ENCODE results near the gene OR2A7.
"Not testable (repeated sequence)": the region's sequence is repeated elsewhere in the genome, so short reads cannot be mapped to it uniquely, and the experiment has no call there.

OR2A7 gene

GRCh38 chr7:144231027-144231426 is 33.6 kb downstream of the OR2A7 start:
- not testable (repeated sequence) for H3K79me1 ChIP-seq (ENCODE audit: low read depth, low read length); H2AK5ac ChIP-seq (ENCODE audit: low read depth, low read length); H3K14ac ChIP-seq (ENCODE audit: low read length); H3K18ac ChIP-seq (ENCODE audit: low read length); H3K36me3 ChIP-seq (replicated peaks in 1 of 2; ENCODE audit: control insufficient read depth in 2 of 2, insufficient read depth in 2 of 2, low read length in 2 of 2); H2BK12ac ChIP-seq (ENCODE audit: low read length); H3K4me1 ChIP-seq (ENCODE audit: control insufficient read depth in 2 of 2, insufficient read depth in 1 of 2, low read depth in 1 of 2, low read length in 2 of 2); H2AFZ ChIP-seq (ENCODE audit: low read length); H3K23ac ChIP-seq (ENCODE audit: low read depth, low read length, poor library complexity); H4K91ac ChIP-seq (ENCODE audit: low read depth, low read length, poor library complexity); H4K8ac ChIP-seq (ENCODE audit: low read depth, low read length); H3K27ac ChIP-seq (replicated peaks; ENCODE audit: low read length); H2BK120ac ChIP-seq (ENCODE audit: low read depth, low read length); H3K9ac ChIP-seq (ENCODE audit: low read depth, low read length, poor library complexity); H3K4me2 ChIP-seq (ENCODE audit: insufficient read depth, low read length, poor library complexity, severe bottlenecking); H2BK15ac ChIP-seq (ENCODE audit: low read length); H3K4me3 ChIP-seq (ENCODE audit: low read length in 2 of 2); DNase-seq (ENCODE audit: low spot score); H3K27me3 ChIP-seq (ENCODE audit: control insufficient read depth in 3 of 3, insufficient read depth in 3 of 3, low read depth in 1 of 3, low read length in 3 of 3); H3K9me3 ChIP-seq (replicated peaks in 1 of 2; ENCODE audit: control insufficient read depth in 2 of 2, insufficient read depth in 1 of 2, low read depth in 1 of 2, low read length in 2 of 2); H3K4ac ChIP-seq (ENCODE audit: low read length); H2BK5ac ChIP-seq (ENCODE audit: low read length)
- WGBS, 2 donors (ENCODE audit: extremely low coverage in 2 of 2, insufficient read length in 2 of 2, insufficient replicate concordance in 1 of 2) = no CpG with 5 or more reads among the region's 2 CpGs

GRCh38 chr7:144228810-144229209 is 35.8 kb downstream of the OR2A7 start:
- H3K27ac ChIP-seq (replicated peaks; ENCODE audit: low read length); H3K9ac ChIP-seq (ENCODE audit: low read depth, low read length, poor library complexity); DNase-seq (ENCODE audit: low spot score); H2AFZ ChIP-seq (ENCODE audit: low read length); H3K9me3 ChIP-seq (replicated peaks in 1 of 2; ENCODE audit: control insufficient read depth in 2 of 2, insufficient read depth in 1 of 2, low read depth in 1 of 2, low read length in 2 of 2); H2AK5ac ChIP-seq (ENCODE audit: low read depth, low read length); H2BK12ac ChIP-seq (ENCODE audit: low read length); H3K23ac ChIP-seq (ENCODE audit: low read depth, low read length, poor library complexity); H4K91ac ChIP-seq (ENCODE audit: low read depth, low read length, poor library complexity); H2BK120ac ChIP-seq (ENCODE audit: low read depth, low read length); H3K18ac ChIP-seq (ENCODE audit: low read length); H3K27me3 ChIP-seq (ENCODE audit: control insufficient read depth in 3 of 3, insufficient read depth in 3 of 3, low read depth in 1 of 3, low read length in 3 of 3); H3K14ac ChIP-seq (ENCODE audit: low read length); H3K4me3 ChIP-seq (ENCODE audit: low read length in 2 of 2); H3K4me2 ChIP-seq (ENCODE audit: insufficient read depth, low read length, poor library complexity, severe bottlenecking); H3K4ac ChIP-seq (ENCODE audit: low read length); H2BK5ac ChIP-seq (ENCODE audit: low read length); H4K8ac ChIP-seq (ENCODE audit: low read depth, low read length); H3K36me3 ChIP-seq (replicated peaks in 1 of 2; ENCODE audit: control insufficient read depth in 2 of 2, insufficient read depth in 2 of 2, low read length in 2 of 2); H3K4me1 ChIP-seq (ENCODE audit: control insufficient read depth in 2 of 2, insufficient read depth in 1 of 2, low read depth in 1 of 2, low read length in 2 of 2); H3K79me1 ChIP-seq (ENCODE audit: low read depth, low read length); H2BK15ac ChIP-seq (ENCODE audit: low read length): not testable (repeated sequence)
- no CpG with 5 or more reads among the region's 3 CpGs for WGBS, 2 donors (ENCODE audit: extremely low coverage in 2 of 2, insufficient read length in 2 of 2, insufficient replicate concordance in 1 of 2)

- not testable (repeated sequence) for H3K14ac ChIP-seq (ENCODE audit: low read length); H4K91ac ChIP-seq (ENCODE audit: low read depth, low read length, poor library complexity); H3K23ac ChIP-seq (ENCODE audit: low read depth, low read length, poor library complexity); H4K8ac ChIP-seq (ENCODE audit: low read depth, low read length); DNase-seq (ENCODE audit: low spot score); H3K4me3 ChIP-seq (ENCODE audit: low read length in 2 of 2); H3K4me1 ChIP-seq (ENCODE audit: control insufficient read depth in 2 of 2, insufficient read depth in 1 of 2, low read depth in 1 of 2, low read length in 2 of 2); H3K4ac ChIP-seq (ENCODE audit: low read length); H2BK12ac ChIP-seq (ENCODE audit: low read length); H3K27ac ChIP-seq (replicated peaks; ENCODE audit: low read length); H3K9ac ChIP-seq (ENCODE audit: low read depth, low read length, poor library complexity); H2AK5ac ChIP-seq (ENCODE audit: low read depth, low read length); H2BK15ac ChIP-seq (ENCODE audit: low read length); H3K9me3 ChIP-seq (replicated peaks in 1 of 2; ENCODE audit: control insufficient read depth in 2 of 2, insufficient read depth in 1 of 2, low read depth in 1 of 2, low read length in 2 of 2); H3K79me1 ChIP-seq (ENCODE audit: low read depth, low read length); H3K36me3 ChIP-seq (replicated peaks in 1 of 2; ENCODE audit: control insufficient read depth in 2 of 2, insufficient read depth in 2 of 2, low read length in 2 of 2); H2BK120ac ChIP-seq (ENCODE audit: low read depth, low read length); H3K27me3 ChIP-seq (ENCODE audit: control insufficient read depth in 3 of 3, insufficient read depth in 3 of 3, low read depth in 1 of 3, low read length in 3 of 3); H3K18ac ChIP-seq (ENCODE audit: low read length); H2AFZ ChIP-seq (ENCODE audit: low read length); H2BK5ac ChIP-seq (ENCODE audit: low read length); H3K4me2 ChIP-seq (ENCODE audit: insufficient read depth, low read length, poor library complexity, severe bottlenecking)
- no CpG with 5 or more reads among the region's 4 CpGs for WGBS, 2 donors (ENCODE audit: extremely low coverage in 2 of 2, insufficient read length in 2 of 2, insufficient replicate concordance in 1 of 2)
Observed at GRCh38 chr7:144226866-144227265, 37.7 kb downstream of the OR2A7 start.

- H3K4me1 ChIP-seq (ENCODE audit: control insufficient read depth in 2 of 2, insufficient read depth in 1 of 2, low read depth in 1 of 2, low read length in 2 of 2); H3K14ac ChIP-seq (ENCODE audit: low read length); H2AK5ac ChIP-seq (ENCODE audit: low read depth, low read length); H3K36me3 ChIP-seq (replicated peaks in 1 of 2; ENCODE audit: control insufficient read depth in 2 of 2, insufficient read depth in 2 of 2, low read length in 2 of 2); H3K23ac ChIP-seq (ENCODE audit: low read depth, low read length, poor library complexity); H3K79me1 ChIP-seq (ENCODE audit: low read depth, low read length); H2BK5ac ChIP-seq (ENCODE audit: low read length); DNase-seq (ENCODE audit: low spot score); H3K9ac ChIP-seq (ENCODE audit: low read depth, low read length, poor library complexity); H3K4me3 ChIP-seq (ENCODE audit: low read length in 2 of 2); H4K91ac ChIP-seq (ENCODE audit: low read depth, low read length, poor library complexity); H3K9me3 ChIP-seq (replicated peaks in 1 of 2; ENCODE audit: control insufficient read depth in 2 of 2, insufficient read depth in 1 of 2, low read depth in 1 of 2, low read length in 2 of 2); H2AFZ ChIP-seq (ENCODE audit: low read length); H2BK12ac ChIP-seq (ENCODE audit: low read length); H2BK15ac ChIP-seq (ENCODE audit: low read length); H4K8ac ChIP-seq (ENCODE audit: low read depth, low read length); H3K18ac ChIP-seq (ENCODE audit: low read length); H2BK120ac ChIP-seq (ENCODE audit: low read depth, low read length); H3K27me3 ChIP-seq (ENCODE audit: control insufficient read depth in 3 of 3, insufficient read depth in 3 of 3, low read depth in 1 of 3, low read length in 3 of 3); H3K4me2 ChIP-seq (ENCODE audit: insufficient read depth, low read length, poor library complexity, severe bottlenecking); H3K4ac ChIP-seq (ENCODE audit: low read length); H3K27ac ChIP-seq (replicated peaks; ENCODE audit: low read length): not testable (repeated sequence)
Observed at GRCh38 chr7:144223675-144224074, 40.9 kb downstream of the OR2A7 start.
